HepG2 (cell line): ENCODE results near the gene SRP72. TPM values are rescaled to one million over a fixed set of nuclear protein-coding genes. Genes with fewer than 3 reads are reported as not detected.

Source experiments
- BHLHE40 ChIP-seq: IDR thresholded peaks from 2 replicates; pipeline ENCODE4 v1.6.1; 2011; ENCODE audit warnings: low read length, improper control_type of control experiment
- ELF1 ChIP-seq: sonication (generic); formaldehyde crosslinking; IDR thresholded peaks from 2 replicates; pipeline ENCODE4 v1.4.0; 2020; ENCODE audit warnings: missing genetic modification reagents
- ETV6 ChIP-seq: sonication (generic); formaldehyde crosslinking; conservative IDR thresholded peaks from 2 replicates; pipeline ENCODE4 v1.4.0; 2020; ENCODE audit warnings: missing genetic modification reagents
- GFI1 ChIP-seq: sonication (generic); formaldehyde crosslinking; IDR thresholded peaks from 2 replicates; pipeline ENCODE4 v1.5.0; 2020; ENCODE audit warnings: missing genetic modification reagents, mild to moderate bottlenecking, borderline replicate concordance
- HDAC6 ChIP-seq: fragments of 200-600 bp; sonication (generic); IDR thresholded peaks from 2 replicates; pipeline ENCODE4 v1.7.0; 2017; ENCODE audit warnings: mild to moderate bottlenecking, antibody characterized with exemption, low read length, low read depth
- IKZF1 ChIP-seq: fragments of 450-650 bp; IDR thresholded peaks from 2 replicates; pipeline ENCODE4 v1.7.1; 2016
- MBD4 ChIP-seq: IDR thresholded peaks from 2 replicates; pipeline ENCODE4 v1.6.1; 2012; ENCODE audit warnings: low read length, inconsistent platforms, borderline replicate concordance
- MIER2 ChIP-seq: IDR thresholded peaks from 2 replicates; pipeline ENCODE4 v1.6.1; 2016; ENCODE audit warnings: missing biosample characterization, missing genetic modification reagents
- NAIF1 ChIP-seq: sonication (generic); formaldehyde crosslinking; IDR thresholded peaks from 2 replicates; pipeline ENCODE4 v1.5.0; 2020; ENCODE audit warnings: mild to moderate bottlenecking, missing genetic modification reagents, borderline replicate concordance
- NONO ChIP-seq, 2 experiments: fragments of 450-650 bp in 1 of 2; sonication (generic) in 1 of 2; formaldehyde crosslinking in 1 of 2; IDR thresholded peaks in 1 of 2; conservative IDR thresholded peaks in 1 of 2; 2 replicates each; pipeline versions ENCODE4 v1.6.1 to v1.8.0; 2017 to 2022; ENCODE audit warnings: mild to moderate bottlenecking in 1 of 2, missing genetic modification reagents in 1 of 2, moderate library complexity in 1 of 2
- NR2C2 ChIP-seq: sonication (generic); formaldehyde crosslinking; IDR thresholded peaks from 2 replicates; pipeline ENCODE4 v1.4.0; 2020; ENCODE audit warnings: missing genetic modification reagents, mild to moderate bottlenecking, moderate library complexity, borderline replicate concordance
- PAX8 ChIP-seq: sonication (generic); formaldehyde crosslinking; IDR thresholded peaks from 2 replicates; pipeline ENCODE4 v1.8.0; 2022; ENCODE audit warnings: mild to moderate bottlenecking, missing genetic modification reagents, borderline replicate concordance
- PITX1 ChIP-seq: sonication (generic); formaldehyde crosslinking; IDR thresholded peaks from 2 replicates; pipeline ENCODE4 v1.5.1; 2020; ENCODE audit warnings: mild to moderate bottlenecking, missing genetic modification reagents
- PTBP1 ChIP-seq: fragments of 200-400 bp; formaldehyde crosslinking; IDR thresholded peaks from 2 replicates; pipeline ENCODE4 v1.6.1; 2018; ENCODE audit warnings: low read length, low read depth; ENCODE audit not compliant: poor library complexity, severe bottlenecking
- ZNF143 ChIP-seq: sonication (generic); formaldehyde crosslinking; IDR thresholded peaks from 2 replicates; pipeline ENCODE4 v1.4.0; 2020; ENCODE audit warnings: missing genetic modification reagents
- ZNF337 ChIP-seq: sonication (generic); formaldehyde crosslinking; IDR thresholded peaks from 2 replicates; pipeline ENCODE4 v1.5.1; 2020; ENCODE audit warnings: missing genetic modification reagents, low read depth, mild to moderate bottlenecking, borderline replicate concordance
- ZNF549 ChIP-seq: sonication (generic); formaldehyde crosslinking; IDR thresholded peaks from 2 replicates; pipeline ENCODE4 v1.5.0; 2020; ENCODE audit warnings: missing genetic modification reagents
- ZNF580 ChIP-seq: IDR thresholded peaks from 2 replicates; pipeline ENCODE4 v1.6.1; 2016; ENCODE audit warnings: low read depth, borderline replicate concordance
- ZNF761 ChIP-seq: sonication (generic); formaldehyde crosslinking; conservative IDR thresholded peaks from 2 replicates; pipeline ENCODE4 v1.4.0; 2020; ENCODE audit warnings: mild to moderate bottlenecking, missing genetic modification reagents
- polyA plus RNA-seq, 8 experiments: library from polyadenylated mRNA; depleted of rRNA in 3 of 8; stranded (reverse) in 7 of 8; unstranded in 1 of 8; fragments of >200 nt; fragmentation: Illumina TruSeq in 4 of 8; extraction: Trizol in 4 of 8; gene quantifications; 2 replicates each; pipeline versions ENCODE4 v1.2.1 to v1.2.3, GENCODE V29; 2011 to 2016; ENCODE audit warnings: low read depth in 4 of 8, missing spikeins in 1 of 8, mixed read lengths in 1 of 8; ENCODE audit not compliant: insufficient read depth in 1 of 8
- total RNA-seq, 5 experiments: library from RNA; depleted of rRNA; stranded (reverse); fragments of >200 nt; fragmentation: Illumina TruSeq; extraction: Trizol; gene quantifications; 2 replicates each; pipeline ENCODE4 v1.2.3, GENCODE V29; 2016; ENCODE audit warnings: low read depth in 1 of 5
- TF ChIP-seq, protein P1 (sequence below): sonication (generic); formaldehyde crosslinking; IDR thresholded peaks from one replicate; pipeline ENCODE4 v1.5.1; 2020; ENCODE audit warnings: mild to moderate bottlenecking, missing genetic modification reagents; ENCODE audit errors: not compliant biosample characterization
- TF ChIP-seq, protein P2 (sequence below): sonication (generic); formaldehyde crosslinking; IDR thresholded peaks from 2 replicates; pipeline ENCODE4 v1.4.0; 2020; ENCODE audit warnings: missing genetic modification reagents

The SRP72 gene
- total and polyA plus RNA-seq, 2 of the 13 experiments (the other 11 are each of a cell fraction or from before 2014, with no cell fraction given), result 64.9 to 75.6 TPM

GRCh38 chr4:56467284-56468096, at the start of gene SRP72 (continued):
- TF ChIP-seq ZNF337 (CRISPR knock-in tag) (no peak; the same call in 1 of the 2 replicates), ZNF143 (no peak), ZNF580 (CRISPR knock-in tag) (no peak), ZNF549 (CRISPR knock-in tag) (no peak), PAX8 (CRISPR knock-in tag) (peak; percentile 60; the same call in 1 of the 2 replicates), ELF1 (CRISPR knock-in tag) (peak; percentile 81), IKZF1 (no peak), MBD4 (no peak), NONO (IDR thresholded peaks at IDR 0.05) (no peak), NONO (CRISPR knock-in tag; conservative IDR thresholded peaks at IDR 0.05) (peak; percentile 50), MIER2 (CRISPR knock-in tag) (no peak), NAIF1 (CRISPR knock-in tag) (0 out of 2 replicates have a peak, but pooled peaks have one; percentile 26), NR2C2 (CRISPR knock-in tag) (peak; percentile 99), HDAC6 (no peak), PITX1 (CRISPR knock-in tag) (no peak), PTBP1 (no peak), GFI1 (CRISPR knock-in tag) (no peak), ZNF761 (0 out of 2 replicates have a peak, but pooled peaks have one; percentile 63), BHLHE40 (no peak), ETV6 (CRISPR knock-in tag) (no peak)
- TF ChIP-seq, protein P1, sequence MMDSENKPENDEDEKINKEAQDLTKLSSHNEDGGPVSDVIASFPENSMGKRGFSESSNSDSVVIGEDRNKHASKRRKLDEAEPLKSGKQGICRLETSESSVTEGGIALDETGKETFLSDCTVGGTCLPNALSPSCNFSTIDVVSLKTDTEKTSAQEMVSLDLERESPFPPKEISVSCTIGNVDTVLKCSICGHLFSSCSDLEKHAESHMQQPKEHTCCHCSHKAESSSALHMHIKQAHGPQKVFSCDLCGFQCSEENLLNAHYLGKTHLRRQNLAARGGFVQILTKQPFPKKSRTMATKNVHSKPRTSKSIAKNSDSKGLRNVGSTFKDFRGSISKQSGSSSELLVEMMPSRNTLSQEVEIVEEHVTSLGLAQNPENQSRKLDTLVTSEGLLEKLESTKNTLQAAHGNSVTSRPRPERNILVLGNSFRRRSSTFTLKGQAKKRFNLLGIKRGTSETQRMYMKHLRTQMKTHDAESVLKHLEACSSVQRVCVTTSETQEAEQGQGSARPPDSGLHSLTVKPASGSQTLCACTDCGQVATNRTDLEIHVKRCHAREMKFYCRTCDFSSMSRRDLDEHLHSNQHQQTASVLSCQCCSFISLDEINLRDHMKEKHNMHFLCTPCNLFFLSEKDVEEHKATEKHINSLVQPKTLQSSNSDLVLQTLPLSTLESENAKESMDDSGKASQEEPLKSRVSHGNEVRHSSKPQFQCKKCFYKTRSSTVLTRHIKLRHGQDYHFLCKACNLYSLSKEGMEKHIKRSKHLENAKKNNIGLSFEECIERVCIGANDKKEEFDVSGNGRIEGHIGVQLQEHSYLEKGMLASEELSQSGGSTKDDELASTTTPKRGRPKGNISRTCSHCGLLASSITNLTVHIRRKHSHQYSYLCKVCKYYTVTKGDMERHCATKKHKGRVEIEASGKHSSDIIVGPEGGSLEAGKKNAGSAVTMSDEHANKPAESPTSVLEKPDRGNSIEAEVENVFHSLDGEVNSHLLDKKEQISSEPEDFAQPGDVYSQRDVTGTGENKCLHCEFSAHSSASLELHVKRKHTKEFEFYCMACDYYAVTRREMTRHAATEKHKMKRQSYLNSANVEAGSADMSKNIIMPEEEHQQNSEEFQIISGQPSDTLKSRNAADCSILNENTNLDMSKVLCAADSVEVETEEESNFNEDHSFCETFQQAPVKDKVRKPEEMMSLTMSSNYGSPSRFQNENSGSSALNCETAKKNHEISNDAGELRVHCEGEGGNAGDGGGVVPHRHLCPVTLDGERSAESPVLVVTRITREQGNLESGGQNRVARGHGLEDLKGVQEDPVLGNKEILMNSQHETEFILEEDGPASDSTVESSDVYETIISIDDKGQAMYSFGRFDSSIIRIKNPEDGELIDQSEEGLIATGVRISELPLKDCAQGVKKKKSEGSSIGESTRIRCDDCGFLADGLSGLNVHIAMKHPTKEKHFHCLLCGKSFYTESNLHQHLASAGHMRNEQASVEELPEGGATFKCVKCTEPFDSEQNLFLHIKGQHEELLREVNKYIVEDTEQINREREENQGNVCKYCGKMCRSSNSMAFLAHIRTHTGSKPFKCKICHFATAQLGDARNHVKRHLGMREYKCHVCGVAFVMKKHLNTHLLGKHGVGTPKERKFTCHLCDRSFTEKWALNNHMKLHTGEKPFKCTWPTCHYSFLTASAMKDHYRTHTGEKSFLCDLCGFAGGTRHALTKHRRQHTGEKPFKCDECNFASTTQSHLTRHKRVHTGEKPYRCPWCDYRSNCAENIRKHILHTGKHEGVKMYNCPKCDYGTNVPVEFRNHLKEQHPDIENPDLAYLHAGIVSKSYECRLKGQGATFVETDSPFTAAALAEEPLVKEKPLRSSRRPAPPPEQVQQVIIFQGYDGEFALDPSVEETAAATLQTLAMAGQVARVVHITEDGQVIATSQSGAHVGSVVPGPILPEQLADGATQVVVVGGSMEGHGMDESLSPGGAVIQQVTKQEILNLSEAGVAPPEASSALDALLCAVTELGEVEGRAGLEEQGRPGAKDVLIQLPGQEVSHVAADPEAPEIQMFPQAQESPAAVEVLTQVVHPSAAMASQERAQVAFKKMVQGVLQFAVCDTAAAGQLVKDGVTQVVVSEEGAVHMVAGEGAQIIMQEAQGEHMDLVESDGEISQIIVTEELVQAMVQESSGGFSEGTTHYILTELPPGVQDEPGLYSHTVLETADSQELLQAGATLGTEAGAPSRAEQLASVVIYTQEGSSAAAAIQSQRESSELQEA (CRISPR knock-in tag), result peak; percentile 83
- TF ChIP-seq, protein P2, sequence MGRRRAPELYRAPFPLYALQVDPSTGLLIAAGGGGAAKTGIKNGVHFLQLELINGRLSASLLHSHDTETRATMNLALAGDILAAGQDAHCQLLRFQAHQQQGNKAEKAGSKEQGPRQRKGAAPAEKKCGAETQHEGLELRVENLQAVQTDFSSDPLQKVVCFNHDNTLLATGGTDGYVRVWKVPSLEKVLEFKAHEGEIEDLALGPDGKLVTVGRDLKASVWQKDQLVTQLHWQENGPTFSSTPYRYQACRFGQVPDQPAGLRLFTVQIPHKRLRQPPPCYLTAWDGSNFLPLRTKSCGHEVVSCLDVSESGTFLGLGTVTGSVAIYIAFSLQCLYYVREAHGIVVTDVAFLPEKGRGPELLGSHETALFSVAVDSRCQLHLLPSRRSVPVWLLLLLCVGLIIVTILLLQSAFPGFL (CRISPR knock-in tag), result no peak
